ENCODE data around the gene ZNF281.

ZNF281 gene

DNA sequence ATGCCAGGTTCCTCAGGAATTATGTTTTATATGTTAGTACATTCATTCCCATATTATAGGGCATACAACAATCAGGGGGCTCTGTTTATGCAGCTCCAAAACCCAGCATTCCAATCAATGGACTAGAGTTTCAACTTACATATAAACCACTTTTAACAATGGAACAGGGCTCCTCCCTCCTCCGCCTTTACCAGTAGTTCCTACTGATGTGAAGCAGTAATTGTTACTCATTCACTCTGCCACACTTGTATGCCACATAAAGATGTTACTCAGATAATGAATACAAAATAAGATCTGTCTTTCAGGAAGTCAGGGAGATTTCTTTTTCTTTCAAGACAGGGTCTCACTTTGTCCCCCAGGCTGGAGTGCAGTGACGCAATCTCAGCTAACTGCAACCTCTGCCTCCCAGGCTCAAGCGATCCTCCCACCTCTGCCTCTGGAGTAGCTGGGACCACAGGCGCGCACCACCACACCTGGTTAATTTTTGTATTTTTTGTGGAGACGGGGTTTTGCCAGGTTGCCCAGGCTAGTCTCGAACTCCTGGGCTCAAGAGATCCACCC is 17.1 kb downstream of the ZNF281 start:
- H3K36me3 ChIP-seq (ENCODE audit: control insufficient read depth in 2 of 2, insufficient read depth in 2 of 2, low read length in 2 of 2), result no peaks in the 10 kb centered on the region
- no peak overlapping the region for H3K27ac ChIP-seq (ENCODE audit: low read depth in 2 of 2, low read length in 2 of 2)
- no peaks in the 10 kb centered on the region for H3K4me1 ChIP-seq (ENCODE audit: control insufficient read depth in 2 of 2, insufficient read depth in 2 of 2, low read length in 2 of 2)
- no peak overlapping the region for H3K4me3 ChIP-seq (ENCODE audit: low read length in 2 of 2)
- no peaks in the 10 kb centered on the region for H3K27me3 ChIP-seq (ENCODE audit: control insufficient read depth in 2 of 2, insufficient read depth in 2 of 2, low read length in 2 of 2)
- H3K9me3 ChIP-seq (ENCODE audit: control insufficient read depth in 2 of 2, low read length in 2 of 2), result no peaks in the 10 kb centered on the region
- H3K9ac ChIP-seq (ENCODE audit: low read depth in 1 of 2, low read length in 2 of 2), result no peak overlapping the region

DNA sequence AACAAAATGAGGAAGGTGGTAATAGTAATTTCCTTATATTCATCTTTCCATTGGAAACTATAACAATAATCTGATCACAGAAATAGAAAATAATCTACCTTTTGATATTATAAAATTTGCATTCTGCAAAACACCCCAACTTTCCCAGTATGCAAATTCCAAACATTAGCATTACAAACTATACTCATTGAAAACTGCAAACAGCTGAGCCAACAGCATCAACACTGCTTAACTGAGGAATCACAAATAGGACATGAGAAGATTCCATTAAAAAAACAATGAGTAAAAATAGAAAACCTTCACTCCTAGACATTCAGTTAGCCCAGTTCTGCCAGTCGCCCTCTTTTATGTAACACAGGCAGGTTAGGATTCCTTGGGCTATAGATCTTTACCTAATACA is 18.1 kb downstream of the ZNF281 start:
- H3K36me3 ChIP-seq (ENCODE audit: control insufficient read depth in 2 of 2, insufficient read depth in 2 of 2, low read length in 2 of 2), result no peaks in the 10 kb centered on the region
- H3K9me3 ChIP-seq (ENCODE audit: control insufficient read depth in 2 of 2, low read length in 2 of 2), result no peaks in the 10 kb centered on the region
- H3K9ac ChIP-seq (ENCODE audit: low read depth in 1 of 2, low read length in 2 of 2), result no peak overlapping the region
- H3K27me3 ChIP-seq (ENCODE audit: control insufficient read depth in 2 of 2, insufficient read depth in 2 of 2, low read length in 2 of 2), result no peaks in the 10 kb centered on the region
- no peaks in the 10 kb centered on the region for H3K4me1 ChIP-seq (ENCODE audit: control insufficient read depth in 2 of 2, insufficient read depth in 2 of 2, low read length in 2 of 2)
- no peak overlapping the region for H3K27ac ChIP-seq (ENCODE audit: low read depth in 2 of 2, low read length in 2 of 2)
- H3K4me3 ChIP-seq (ENCODE audit: low read length in 2 of 2), result no peak overlapping the region

DNA sequence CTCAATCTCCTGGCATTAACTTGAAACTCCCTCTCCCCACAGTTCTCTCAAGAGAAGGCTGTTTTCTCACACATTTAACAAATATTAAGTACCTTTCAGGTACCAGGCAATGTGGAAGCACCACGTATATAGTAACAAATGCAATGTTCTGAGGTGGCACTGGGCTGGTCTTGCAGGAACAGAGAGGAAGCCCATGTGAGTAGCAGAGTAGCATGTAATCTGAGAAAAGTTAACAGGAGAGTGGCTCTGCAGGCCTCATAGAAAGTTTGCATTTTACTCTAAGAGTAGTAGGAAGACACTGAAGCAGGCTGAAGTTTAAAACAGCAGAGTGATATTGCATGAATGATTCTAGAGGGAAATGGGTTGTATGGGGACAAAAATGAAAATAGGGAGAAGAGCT is 21.0 kb downstream of the ZNF281 start:
- H3K9ac ChIP-seq (ENCODE audit: low read depth in 1 of 2, low read length in 2 of 2), result no peak overlapping the region
- H3K27ac ChIP-seq (ENCODE audit: low read depth in 2 of 2, low read length in 2 of 2), result no peak overlapping the region
- H3K4me3 ChIP-seq (ENCODE audit: low read length in 2 of 2), result no peak overlapping the region
- no peaks in the 10 kb centered on the region for H3K4me1 ChIP-seq (ENCODE audit: control insufficient read depth in 2 of 2, insufficient read depth in 2 of 2, low read length in 2 of 2)
- H3K27me3 ChIP-seq (ENCODE audit: control insufficient read depth in 2 of 2, insufficient read depth in 2 of 2, low read length in 2 of 2), result no peaks in the 10 kb centered on the region
- H3K9me3 ChIP-seq (ENCODE audit: control insufficient read depth in 2 of 2, low read length in 2 of 2), result no peaks in the 10 kb centered on the region
- no peaks in the 10 kb centered on the region for H3K36me3 ChIP-seq (ENCODE audit: control insufficient read depth in 2 of 2, insufficient read depth in 2 of 2, low read length in 2 of 2)

DNA sequence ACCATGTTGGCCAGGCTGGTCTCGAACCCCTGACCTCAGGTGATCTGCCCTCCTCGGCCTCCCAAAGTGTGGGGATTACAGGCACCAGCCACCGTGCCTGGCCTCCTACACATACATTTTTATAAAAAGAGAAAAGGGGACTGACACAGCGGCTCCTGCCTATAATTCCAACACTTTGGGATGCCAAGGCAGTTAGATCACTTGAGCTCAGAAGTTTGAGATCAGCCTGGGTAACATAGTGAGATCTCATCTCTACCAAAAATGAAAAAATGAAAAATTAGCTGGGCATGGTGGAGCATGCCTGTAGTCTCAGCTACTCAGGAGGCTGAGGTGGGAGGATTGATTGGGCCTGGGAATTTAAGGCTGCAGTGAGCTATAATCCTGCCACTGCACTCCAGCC is 23.4 kb downstream of the ZNF281 start:
- Histone ChIP-seq H3K4me1 (ENCODE audit: control insufficient read depth in 2 of 2, insufficient read depth in 2 of 2, low read length in 2 of 2) (no peaks in the 10 kb centered on the region), H3K27me3 (ENCODE audit: control insufficient read depth in 2 of 2, insufficient read depth in 2 of 2, low read length in 2 of 2) (no peaks in the 10 kb centered on the region), H3K27ac (ENCODE audit: low read depth in 2 of 2, low read length in 2 of 2) (no peak overlapping the region), H3K9me3 (ENCODE audit: control insufficient read depth in 2 of 2, low read length in 2 of 2) (no peaks in the 10 kb centered on the region), H3K4me3 (ENCODE audit: low read length in 2 of 2) (no peak overlapping the region), H3K36me3 (ENCODE audit: control insufficient read depth in 2 of 2, insufficient read depth in 2 of 2, low read length in 2 of 2) (no peaks in the 10 kb centered on the region), H3K9ac (ENCODE audit: low read depth in 1 of 2, low read length in 2 of 2) (no peak overlapping the region)

DNA sequence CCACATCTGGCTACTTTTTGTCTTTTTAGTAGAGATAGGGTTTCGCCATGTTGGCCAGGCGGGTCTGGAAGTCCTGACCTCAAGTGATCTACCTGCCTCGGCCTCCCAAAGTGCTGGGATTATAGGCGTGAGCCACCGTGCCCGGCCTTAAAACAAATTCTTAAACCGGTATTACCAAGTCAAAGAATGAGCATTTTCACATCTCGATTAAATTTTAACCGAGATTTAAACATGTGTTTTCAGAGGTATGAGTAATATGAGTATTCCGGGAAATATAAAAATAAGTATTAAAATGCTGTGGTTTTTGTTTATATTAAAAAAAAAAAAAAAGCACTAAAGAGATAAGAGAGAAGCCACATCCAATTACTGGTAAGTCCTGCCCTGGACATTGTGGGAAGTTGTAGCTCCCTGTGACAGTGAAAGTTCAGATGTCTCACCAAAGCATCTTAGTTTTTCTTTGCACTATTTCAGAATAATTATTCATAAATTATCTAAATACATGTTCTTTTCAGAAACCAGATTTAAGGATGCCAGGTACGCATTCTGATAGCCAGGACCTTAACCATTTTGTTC is 24.9 kb downstream of the ZNF281 start:
- H3K9ac ChIP-seq (ENCODE audit: low read depth in 1 of 2, low read length in 2 of 2), result no peak overlapping the region
- no peaks in the 10 kb centered on the region for H3K36me3 ChIP-seq (ENCODE audit: control insufficient read depth in 2 of 2, insufficient read depth in 2 of 2, low read length in 2 of 2)
- no peaks in the 10 kb centered on the region for H3K9me3 ChIP-seq (ENCODE audit: control insufficient read depth in 2 of 2, low read length in 2 of 2)
- H3K27me3 ChIP-seq (ENCODE audit: control insufficient read depth in 2 of 2, insufficient read depth in 2 of 2, low read length in 2 of 2), result no peaks in the 10 kb centered on the region
- H3K4me3 ChIP-seq (ENCODE audit: low read length in 2 of 2), result no peak overlapping the region
- no peak overlapping the region for H3K27ac ChIP-seq (ENCODE audit: low read depth in 2 of 2, low read length in 2 of 2)
- H3K4me1 ChIP-seq (ENCODE audit: control insufficient read depth in 2 of 2, insufficient read depth in 2 of 2, low read length in 2 of 2), result no peaks in the 10 kb centered on the region

DNA sequence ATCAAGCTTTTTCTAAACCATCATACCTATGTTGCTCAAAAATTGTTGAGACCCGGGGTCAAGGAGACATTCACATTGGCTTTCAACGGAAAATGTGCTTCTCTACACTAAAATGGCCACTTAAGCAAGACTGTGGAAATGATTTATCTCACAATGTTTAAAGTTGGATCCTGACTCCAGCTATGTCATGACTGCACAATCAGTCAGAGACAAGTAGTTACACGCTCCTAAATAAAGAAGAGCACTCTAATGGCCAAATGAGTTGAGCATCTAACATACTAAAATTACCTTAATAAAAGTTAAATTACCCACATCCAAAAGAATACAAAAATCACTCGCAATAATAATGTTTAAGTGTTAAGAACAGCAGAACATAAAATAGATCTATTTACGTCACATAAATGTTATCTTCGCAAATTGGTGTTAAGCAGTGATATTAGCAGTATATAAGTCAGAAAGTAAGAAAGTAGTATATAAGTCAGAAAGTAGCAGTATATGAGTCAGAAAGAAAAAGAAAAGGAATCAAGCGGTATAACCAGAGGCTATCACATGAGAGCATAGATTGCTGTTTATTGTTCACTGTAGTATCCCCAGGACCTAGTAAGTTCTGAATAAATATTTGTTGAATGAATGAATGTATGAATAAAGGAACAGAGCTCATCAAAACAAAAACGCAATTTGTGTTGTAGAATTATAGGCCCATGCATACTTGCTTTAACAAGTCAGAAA is 28.4 kb downstream of the ZNF281 start:
- H3K4me1 ChIP-seq (ENCODE audit: control insufficient read depth in 2 of 2, insufficient read depth in 2 of 2, low read length in 2 of 2), result no peaks in the 10 kb centered on the region
- no peaks in the 10 kb centered on the region for H3K9me3 ChIP-seq (ENCODE audit: control insufficient read depth in 2 of 2, low read length in 2 of 2)
- H3K4me3 ChIP-seq (ENCODE audit: low read length in 2 of 2), result no peak overlapping the region
- H3K27me3 ChIP-seq (ENCODE audit: control insufficient read depth in 2 of 2, insufficient read depth in 2 of 2, low read length in 2 of 2), result no peaks in the 10 kb centered on the region
- no peak overlapping the region for H3K27ac ChIP-seq (ENCODE audit: low read depth in 2 of 2, low read length in 2 of 2)
- H3K9ac ChIP-seq (ENCODE audit: low read depth in 1 of 2, low read length in 2 of 2), result no peak overlapping the region
- H3K36me3 ChIP-seq (ENCODE audit: control insufficient read depth in 2 of 2, insufficient read depth in 2 of 2, low read length in 2 of 2), result no peaks in the 10 kb centered on the region

DNA sequence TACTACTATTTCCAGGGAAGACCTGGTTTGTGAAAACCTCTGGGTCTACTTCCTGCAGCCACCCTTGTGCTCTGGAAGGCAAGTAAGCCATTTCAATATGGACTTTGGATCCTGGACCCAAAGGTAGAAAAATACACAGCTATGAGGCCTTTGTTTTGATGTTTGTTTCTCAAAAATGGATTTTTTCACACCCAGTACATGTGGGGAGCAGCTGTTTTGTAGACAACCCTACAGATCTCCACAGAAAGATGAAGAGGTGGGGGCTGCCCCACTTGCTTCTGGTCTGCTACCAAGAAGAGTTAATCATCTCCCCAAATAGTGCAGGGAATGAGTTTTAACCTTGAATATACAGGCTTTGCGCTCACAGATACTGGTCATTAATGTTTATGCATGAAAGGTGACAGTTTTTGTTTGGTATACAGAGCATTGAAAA is 29.2 kb downstream of the ZNF281 start:
- no peak overlapping the region for H3K4me3 ChIP-seq (ENCODE audit: low read length in 2 of 2)
- no peaks in the 10 kb centered on the region for H3K4me1 ChIP-seq (ENCODE audit: control insufficient read depth in 2 of 2, insufficient read depth in 2 of 2, low read length in 2 of 2)
- H3K27ac ChIP-seq (ENCODE audit: low read depth in 2 of 2, low read length in 2 of 2), result no peak overlapping the region
- H3K9ac ChIP-seq (ENCODE audit: low read depth in 1 of 2, low read length in 2 of 2), result no peak overlapping the region
- H3K27me3 ChIP-seq (ENCODE audit: control insufficient read depth in 2 of 2, insufficient read depth in 2 of 2, low read length in 2 of 2), result no peaks in the 10 kb centered on the region
- H3K36me3 ChIP-seq (ENCODE audit: control insufficient read depth in 2 of 2, insufficient read depth in 2 of 2, low read length in 2 of 2), result no peaks in the 10 kb centered on the region
- no peaks in the 10 kb centered on the region for H3K9me3 ChIP-seq (ENCODE audit: control insufficient read depth in 2 of 2, low read length in 2 of 2)

DNA sequence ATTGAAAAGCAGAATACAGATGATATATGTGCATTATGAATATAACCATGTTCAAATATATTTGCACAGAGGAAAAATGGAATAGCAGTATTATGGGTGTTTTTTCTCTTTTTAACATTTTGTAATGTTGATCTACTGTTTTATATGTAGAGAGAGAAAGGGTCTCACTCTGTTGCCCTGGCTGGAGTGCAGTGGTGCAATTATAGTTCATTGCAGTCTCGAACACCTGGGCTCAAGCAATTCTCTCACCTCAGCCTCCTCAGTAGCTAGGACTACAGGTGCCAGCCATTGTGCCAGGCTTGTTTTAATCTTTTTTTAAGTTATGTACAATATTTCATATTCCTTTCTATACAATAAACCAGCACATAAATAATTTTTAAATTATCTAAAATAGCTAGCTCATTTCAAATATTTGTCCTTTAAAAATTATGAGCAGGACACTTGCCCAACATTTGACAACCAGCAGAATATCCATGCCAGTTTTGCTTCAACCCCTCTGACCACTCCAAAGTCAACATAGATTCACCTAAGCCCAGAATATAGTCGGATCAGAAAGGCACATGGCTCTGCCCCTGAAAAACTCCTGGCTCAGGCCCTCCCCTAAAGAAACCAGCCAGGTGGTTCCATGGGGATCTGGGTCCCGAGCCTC is 29.8 kb downstream of the ZNF281 start:
- H3K27ac ChIP-seq (ENCODE audit: low read depth in 2 of 2, low read length in 2 of 2), result no peak overlapping the region

DNA sequence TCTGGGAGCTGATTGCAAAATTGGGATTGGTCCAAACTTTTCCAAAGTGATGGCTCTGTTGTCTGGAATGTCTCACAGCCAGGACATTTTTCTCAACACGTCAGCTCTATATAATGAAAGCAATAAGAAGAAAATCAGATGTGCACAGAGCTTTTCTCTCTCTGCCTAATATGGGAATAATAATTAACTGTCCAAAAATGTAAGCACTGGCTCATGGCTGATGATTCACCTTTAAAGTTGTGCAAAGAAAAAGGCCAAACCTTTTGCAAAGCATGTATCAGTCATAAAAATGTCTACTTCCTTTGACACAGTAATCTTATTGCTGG is 30.4 kb downstream of the ZNF281 start:
- no peak overlapping the region for H3K27ac ChIP-seq (ENCODE audit: low read depth in 2 of 2, low read length in 2 of 2)
- no peaks in the 10 kb centered on the region for H3K4me1 ChIP-seq (ENCODE audit: control insufficient read depth in 2 of 2, insufficient read depth in 2 of 2, low read length in 2 of 2)
- H3K36me3 ChIP-seq (ENCODE audit: control insufficient read depth in 2 of 2, insufficient read depth in 2 of 2, low read length in 2 of 2), result no peaks in the 10 kb centered on the region

More for the DNA sequence above, 29.8 kb downstream of the ZNF281 start:
- Histone ChIP-seq H3K9ac (ENCODE audit: low read depth in 1 of 2, low read length in 2 of 2) (no peak overlapping the region), H3K36me3 (ENCODE audit: control insufficient read depth in 2 of 2, insufficient read depth in 2 of 2, low read length in 2 of 2) (no peaks in the 10 kb centered on the region), H3K4me3 (ENCODE audit: low read length in 2 of 2) (no peak overlapping the region), H3K4me1 (ENCODE audit: control insufficient read depth in 2 of 2, insufficient read depth in 2 of 2, low read length in 2 of 2) (no peaks in the 10 kb centered on the region), H3K9me3 (ENCODE audit: control insufficient read depth in 2 of 2, low read length in 2 of 2) (no peaks in the 10 kb centered on the region), H3K27me3 (ENCODE audit: control insufficient read depth in 2 of 2, insufficient read depth in 2 of 2, low read length in 2 of 2) (no peaks in the 10 kb centered on the region)

DNA sequence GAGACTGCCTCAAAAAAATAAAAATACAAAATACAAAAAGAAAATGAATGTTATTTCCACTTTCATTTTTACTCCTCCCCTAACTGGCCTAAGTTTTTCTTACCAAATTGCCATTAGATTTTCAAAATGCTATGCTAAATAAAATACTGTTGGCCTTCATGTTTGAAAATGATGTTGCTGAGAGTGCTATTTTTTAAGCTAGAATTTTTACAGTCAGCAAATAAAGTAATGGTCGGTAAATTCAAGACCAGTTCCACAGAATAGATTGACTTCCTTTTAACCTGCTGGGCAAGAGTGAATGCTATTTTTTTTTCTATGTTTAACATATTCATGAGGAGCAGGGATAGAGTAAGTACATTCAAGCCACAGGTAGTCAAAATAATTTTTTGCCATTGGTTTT is 31.7 kb downstream of the ZNF281 start:
- Histone ChIP-seq H3K4me1 (ENCODE audit: control insufficient read depth in 2 of 2, insufficient read depth in 2 of 2, low read length in 2 of 2) (no peaks in the 10 kb centered on the region), H3K27me3 (ENCODE audit: control insufficient read depth in 2 of 2, insufficient read depth in 2 of 2, low read length in 2 of 2) (no peaks in the 10 kb centered on the region), H3K27ac (ENCODE audit: low read depth in 2 of 2, low read length in 2 of 2) (no peak overlapping the region), H3K9me3 (ENCODE audit: control insufficient read depth in 2 of 2, low read length in 2 of 2) (no peaks in the 10 kb centered on the region), H3K9ac (ENCODE audit: low read depth in 1 of 2, low read length in 2 of 2) (no peak overlapping the region), H3K36me3 (ENCODE audit: control insufficient read depth in 2 of 2, insufficient read depth in 2 of 2, low read length in 2 of 2) (no peaks in the 10 kb centered on the region), H3K4me3 (ENCODE audit: low read length in 2 of 2) (no peak overlapping the region)

More for the DNA sequence above, 30.4 kb downstream of the ZNF281 start:
- Histone ChIP-seq H3K4me3 (ENCODE audit: low read length in 2 of 2) (no peak overlapping the region), H3K9me3 (ENCODE audit: control insufficient read depth in 2 of 2, low read length in 2 of 2) (no peaks in the 10 kb centered on the region), H3K27me3 (ENCODE audit: control insufficient read depth in 2 of 2, insufficient read depth in 2 of 2, low read length in 2 of 2) (no peaks in the 10 kb centered on the region), H3K9ac (ENCODE audit: low read depth in 1 of 2, low read length in 2 of 2) (no peak overlapping the region)

Measured in mucosa of rectum (tissue), 2 donors.